Transverse colon (tissue), 4 donors: Measurements from ENCODE around the gene CDK11B. TPM values are rescaled to one million over a fixed set of nuclear protein-coding genes. Genes with fewer than 3 reads are reported as not detected.
"Not testable (repeated sequence)": the region's sequence is repeated elsewhere in the genome, so short reads cannot be mapped to it uniquely, and the experiment has no call there.

ENCODE experiments used
- DNase-seq: peaks from one replicate; pipeline ENCODE4 v3.0.0-alpha.2; 2019
- H3K27ac ChIP-seq, 4 donors: fragments of 200-600 bp; sonication (generic); 2 replicates each; pipeline ENCODE4 v1.5.1; 2016 to 2018; ENCODE audit warnings: inconsistent platforms in 4 of 4
- H3K27me3 ChIP-seq: fragments of 200-600 bp; sonication (generic); 2 replicates; pipeline ENCODE4 v1.5.1; 2017; ENCODE audit warnings: inconsistent platforms
- H3K36me3 ChIP-seq, 4 donors: fragments of 200-600 bp; sonication (generic); 2 replicates each; pipeline ENCODE4 v1.5.1; 2017 to 2019; ENCODE audit warnings: inconsistent platforms in 4 of 4
- H3K4me1 ChIP-seq, 4 donors: fragments of 200-600 bp; sonication (generic); 2 replicates each; pipeline ENCODE4 v1.5.1; 2017 to 2020; ENCODE audit warnings: inconsistent platforms in 4 of 4
- H3K4me3 ChIP-seq, 4 donors: fragments of 200-600 bp; sonication (generic); 1 replicate in 1 of 4; 2 replicates in 3 of 4; pipeline versions ENCODE4 v1.5.1 to v1.6.1; 2017 to 2019; ENCODE audit warnings: inconsistent platforms in 4 of 4
- H3K9me3 ChIP-seq, 2 donors: fragments of 200-600 bp; sonication (generic); 2 replicates each; pipeline ENCODE4 v1.5.1; 2017 to 2019; ENCODE audit warnings: inconsistent platforms in 2 of 2
- CTCF ChIP-seq, 5 experiments: fragments of 200-600 bp in 3 of 5; fragments of 450-650 bp in 2 of 5; sonication (generic) in 3 of 5; IDR thresholded peaks; 1 replicate in 2 of 5; 2 replicates in 3 of 5; pipeline ENCODE4 v1.5.1; 2016 to 2017; ENCODE audit warnings: antibody characterized with exemption in 5 of 5, inconsistent platforms in 3 of 5, mild to moderate bottlenecking in 2 of 5, moderate library complexity in 1 of 5
- EP300 ChIP-seq: sonication (generic); formaldehyde crosslinking; IDR thresholded peaks from one replicate; pipeline ENCODE4 v1.6.1; 2017; ENCODE audit warnings: antibody characterized with exemption, low read depth
- POLR2A ChIP-seq: fragments of 450-650 bp; IDR thresholded peaks from one replicate; pipeline ENCODE4 v1.6.1; 2016; ENCODE audit warnings: antibody characterized with exemption, mild to moderate bottlenecking, moderate library complexity
- POLR2AphosphoS5 ChIP-seq, 3 donors: sonication (generic); formaldehyde crosslinking; IDR thresholded peaks; one replicate each; pipeline ENCODE4 v1.6.1; 2016; ENCODE audit warnings: antibody characterized with exemption in 3 of 3
- WGBS, 2 donors: methylation state at CpG; one replicate each; pipeline ENCODE4 v1.1.5; 2018; ENCODE audit warnings: low coverage in 1 of 2; 5-methylcytosine and 5-hydroxymethylcytosine counted together
- in situ Hi-C, 4 donors: fragments of 200-750 bp; cut with MboI; loops; one replicate each; pipeline versions ENCODE4 v1.15.0 to v1.15.1; 2017; ENCODE audit warnings: low sequenced_read_pairs in 3 of 4, low pct_ligation_motif_present in 1 of 4, low pct_unique_long_range_greater_than_20kb in 1 of 4
- intact Hi-C: fragments of 100-400 bp; cut with DNase I; formaldehyde crosslinking; loops from one replicate; pipeline ENCODE4 v1.15.1; 2023; ENCODE audit warnings: low total_unique reads
- total RNA-seq, 4 donors: library from RNA; depleted of rRNA; stranded (reverse); fragments of >200 nt; gene quantifications; one replicate each; pipeline ENCODE4 v1.1.0, GENCODE V29; 2016

The CDK11B gene
- total RNA-seq, 4 donors from 2014 or later = 28.4 to 183 (median 60.5) TPM

GRCh38 chr1:1680031-1680911, 21.5 kb upstream of the CDK11B start:
- Histone ChIP-seq H3K9me3 (no peaks in the 10 kb centered on the region), H3K4me1 (peaks cover 4 to 30% (median 24%) of the 10 kb centered on the region in 4 donors), H3K36me3 (no peaks in the 10 kb centered on the region), H3K27me3 (no peaks in the 10 kb centered on the region), H3K4me3 (no peak overlapping the region), H3K27ac (peak overlapping the region in 2 of 4 donors; percentile 78 to 89)
- in situ Hi-C loops (no loop called here), intact Hi-C loops (no loop called here)
- TF ChIP-seq EP300 (no peak), POLR2A (no peak), POLR2AphosphoS5 (IDR thresholded peaks at IDR 0.05) (no peak), CTCF (IDR thresholded peaks at IDR 0.05) (no peak)
- 93 to 100% methylated on average over 5 to 32 of the region's 32 CpGs for WGBS, 2 donors
- no peak for DNase-seq

GRCh38 chr1:1678581-1679380, 20.0 kb upstream of the CDK11B start:
- in situ Hi-C loops (no loop called here), intact Hi-C loops (no loop called here)
- Histone ChIP-seq H3K4me3 (peak overlapping the region in 2 of 4 donors; percentile 7 to 25), H3K36me3 (no peaks in the 10 kb centered on the region), H3K27ac (peak overlapping the region; percentile 78 to 89 (median 84)), H3K9me3 (no peaks in the 10 kb centered on the region), H3K4me1 (peaks cover 4 to 30% (median 24%) of the 10 kb centered on the region in 4 donors), H3K27me3 (no peaks in the 10 kb centered on the region)
- TF ChIP-seq CTCF (IDR thresholded peaks at IDR 0.05) (peak; percentile 31 to 82 (median 53)), EP300 (no peak), POLR2AphosphoS5 (IDR thresholded peaks at IDR 0.05) (peak in 2 of 3 donors; percentile 52 to 69), POLR2A (peak; percentile 36)
- peak; percentile 90 for DNase-seq
- 53 to 61% methylated on average over 5 to 24 of the region's 24 CpGs for WGBS, 2 donors

GRCh38 chr1:1677718-1678580, 19.1 kb upstream of the CDK11B start:
- Histone ChIP-seq H3K27me3 (no peaks in the 10 kb centered on the region), H3K4me3 (peak overlapping the region in 2 of 4 donors; percentile 7 to 25), H3K36me3 (no peaks in the 10 kb centered on the region), H3K4me1 (peaks cover 4 to 30% (median 24%) of the 10 kb centered on the region in 4 donors), H3K27ac (peak overlapping the region; percentile 78 to 89 (median 84)), H3K9me3 (no peaks in the 10 kb centered on the region)
- peak; percentile 54 for DNase-seq
- WGBS, 2 donors = 58 to 60% methylated on average over 1 to 39 of the region's 39 CpGs
- in situ Hi-C loops (no loop called here), intact Hi-C loops (no loop called here)
- TF ChIP-seq POLR2A (no peak), CTCF (IDR thresholded peaks at IDR 0.05) (no peak), EP300 (no peak), POLR2AphosphoS5 (IDR thresholded peaks at IDR 0.05) (no peak)

GRCh38 chr1:1676087-1676486, 17.3 kb upstream of the CDK11B start:
- intact Hi-C loops, DNase-seq: not testable (repeated sequence)

GRCh38 chr1:1675218-1675617, 16.4 kb upstream of the CDK11B start:
- H3K27me3 ChIP-seq, in situ Hi-C loops, DNase-seq, intact Hi-C loops, H3K27ac ChIP-seq, H3K4me3 ChIP-seq, H3K9me3 ChIP-seq, H3K36me3 ChIP-seq: not testable (repeated sequence)
- WGBS, 2 donors = no CpG with 5 or more reads among the region's 18 CpGs
- H3K4me1 ChIP-seq = peaks cover 4 to 23% (median 21%) of the 10 kb centered on the region in 4 donors

More at GRCh38 chr1:1676087-1676486, 17.3 kb upstream of the CDK11B start:
- H3K27ac ChIP-seq, H3K4me3 ChIP-seq, H3K27me3 ChIP-seq, in situ Hi-C loops, H3K36me3 ChIP-seq, H3K9me3 ChIP-seq: not testable (repeated sequence)
- 87% methylated on average over 3 of the region's 21 CpGs; no CpG with 5 or more reads in 1 of the 2 donors for WGBS, 2 donors
- H3K4me1 ChIP-seq = peaks cover 4 to 26% (median 23%) of the 10 kb centered on the region in 4 donors

- DNase-seq, in situ Hi-C loops, H3K9me3 ChIP-seq, H3K27me3 ChIP-seq, H3K4me3 ChIP-seq, H3K36me3 ChIP-seq, H3K27ac ChIP-seq, intact Hi-C loops: not testable (repeated sequence)
- H3K4me1 ChIP-seq = peaks cover 4 to 23% (median 21%) of the 10 kb centered on the region in 4 donors
- WGBS, 2 donors = 74% methylated on average over 15 of the region's 21 CpGs; no CpG with 5 or more reads in 1 of the 2 donors
Measured at GRCh38 chr1:1674806-1675205, 16.0 kb upstream of the CDK11B start.
